ENCODE data around the gene BRIP1. TPM values are rescaled to one million over a fixed set of nuclear protein-coding genes. Genes with fewer than 3 reads are reported as not detected.

The BRIP1 gene
- total RNA-seq, 1 experiment from 2014 or later = 20.2 TPM

DNA sequence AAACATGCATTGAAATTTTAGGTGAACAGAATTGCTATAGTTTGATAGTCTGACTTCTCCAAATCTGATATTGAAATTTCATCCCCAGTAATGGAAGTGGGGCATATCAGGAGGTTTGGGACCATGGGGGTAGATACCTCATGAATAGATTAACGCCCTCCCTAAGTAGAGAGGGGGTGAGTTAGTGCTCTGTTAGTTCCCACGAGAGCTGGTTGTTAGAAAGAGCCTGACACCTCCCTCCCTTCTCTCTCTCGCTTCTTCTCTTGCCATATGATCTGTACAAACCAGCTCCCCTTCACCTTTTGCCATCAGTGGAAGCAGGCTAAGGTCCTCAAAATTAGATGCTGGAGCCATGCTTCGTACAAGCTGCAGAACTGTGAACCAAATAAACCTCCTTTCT is 78.8 kb downstream of the BRIP1 start:
- H3K18ac ChIP-seq (ENCODE audit: insufficient read length, low read depth, low read length) = no peak overlapping the region
- H3K14ac ChIP-seq (ENCODE audit: insufficient read depth, low read length) = no peak overlapping the region
- no peak overlapping the region for H2BK120ac ChIP-seq (ENCODE audit: low read depth, low read length, poor library complexity, severe bottlenecking)
- Mint-ChIP-seq H3K9me3 (no peaks in the 10 kb centered on the region), H3K27me3 (ENCODE audit: low read depth) (no peaks in the 10 kb centered on the region), H3K4me1 (no peaks in the 10 kb centered on the region), H3K36me3 (ENCODE audit: insufficient read depth in 1 of 3, low read depth in 3 of 3) (peaks cover 0 to 12% (median 0%) of the 10 kb centered on the region in 3 experiments; a peak in 2 of 7 replicates), H3K27ac (no peak overlapping the region; a peak in 1 of 7 replicates), H3K4me3 (no peak overlapping the region)
- no peak overlapping the region for H3K4me2 ChIP-seq (ENCODE audit: insufficient read depth, insufficient read length, low read length)
- H3K56ac ChIP-seq (ENCODE audit: insufficient read length, low read depth, low read length) = no peak overlapping the region
- H3K9me3 ChIP-seq (ENCODE audit: control insufficient read depth, low read depth, low read length) = no peaks in the 10 kb centered on the region
- WGBS (ENCODE audit: extremely low coverage, insufficient read length, low lambda C conversion rate) = no CpG with 5 or more reads among the region's 4 CpGs
- H3K79me2 ChIP-seq (ENCODE audit: insufficient read depth, low read length) = no peaks in the 10 kb centered on the region
- no peak overlapping the region for H4K91ac ChIP-seq (ENCODE audit: insufficient read length, low read depth, low read length)
- H2BK5ac ChIP-seq (ENCODE audit: insufficient read length, low read length) = no peak overlapping the region
- DNase-seq = no peak
- H4K8ac ChIP-seq (replicated peaks; ENCODE audit: insufficient read length, low read depth, low read length) = no peak overlapping the region
- H3K23me2 ChIP-seq (ENCODE audit: insufficient read length, low read depth, low read length, poor library complexity, severe bottlenecking) = no peaks in the 10 kb centered on the region
- H2BK15ac ChIP-seq (ENCODE audit: low read depth, low read length) = no peak overlapping the region
- H4K5ac ChIP-seq (ENCODE audit: insufficient read length, low read depth, low read length) = no peak overlapping the region
- no peaks in the 10 kb centered on the region for H3K4me1 ChIP-seq (ENCODE audit: insufficient read depth, low read length)
- H2BK12ac ChIP-seq (ENCODE audit: insufficient read length, low read depth, low read length) = no peak overlapping the region
- H3T11ph ChIP-seq (ENCODE audit: low read length) = no peak overlapping the region
- no peak overlapping the region for H3K4ac ChIP-seq (ENCODE audit: low read depth, low read length)
- TF ChIP-seq, protein P1, sequence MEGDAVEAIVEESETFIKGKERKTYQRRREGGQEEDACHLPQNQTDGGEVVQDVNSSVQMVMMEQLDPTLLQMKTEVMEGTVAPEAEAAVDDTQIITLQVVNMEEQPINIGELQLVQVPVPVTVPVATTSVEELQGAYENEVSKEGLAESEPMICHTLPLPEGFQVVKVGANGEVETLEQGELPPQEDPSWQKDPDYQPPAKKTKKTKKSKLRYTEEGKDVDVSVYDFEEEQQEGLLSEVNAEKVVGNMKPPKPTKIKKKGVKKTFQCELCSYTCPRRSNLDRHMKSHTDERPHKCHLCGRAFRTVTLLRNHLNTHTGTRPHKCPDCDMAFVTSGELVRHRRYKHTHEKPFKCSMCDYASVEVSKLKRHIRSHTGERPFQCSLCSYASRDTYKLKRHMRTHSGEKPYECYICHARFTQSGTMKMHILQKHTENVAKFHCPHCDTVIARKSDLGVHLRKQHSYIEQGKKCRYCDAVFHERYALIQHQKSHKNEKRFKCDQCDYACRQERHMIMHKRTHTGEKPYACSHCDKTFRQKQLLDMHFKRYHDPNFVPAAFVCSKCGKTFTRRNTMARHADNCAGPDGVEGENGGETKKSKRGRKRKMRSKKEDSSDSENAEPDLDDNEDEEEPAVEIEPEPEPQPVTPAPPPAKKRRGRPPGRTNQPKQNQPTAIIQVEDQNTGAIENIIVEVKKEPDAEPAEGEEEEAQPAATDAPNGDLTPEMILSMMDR (conservative IDR thresholded peaks at IDR 0.05) = no peak
- no peak overlapping the region for H2AK5ac ChIP-seq (ENCODE audit: insufficient read length, low read length)
- no peak overlapping the region for H3K9ac ChIP-seq (ENCODE audit: extremely low read depth, insufficient read length, low read length)
- H3K27ac ChIP-seq (ENCODE audit: insufficient read length, low read depth, low read length) = no peak overlapping the region
- no peak overlapping the region for H2AFZ ChIP-seq (ENCODE audit: low read length)
- H3K79me1 ChIP-seq (ENCODE audit: insufficient read depth, low read depth, low read length, poor library complexity, severe bottlenecking) = no peaks in the 10 kb centered on the region
- H2BK20ac ChIP-seq (ENCODE audit: low read depth, low read length, poor library complexity, severe bottlenecking) = no peak overlapping the region
- no peak overlapping the region for H3K23ac ChIP-seq (ENCODE audit: insufficient read length, low read depth, low read length)
- H4K20me1 ChIP-seq (ENCODE audit: control insufficient read depth, insufficient read depth, insufficient read length) = no peaks in the 10 kb centered on the region
- H3K27me3 ChIP-seq (ENCODE audit: insufficient read depth, low read length) = no peaks in the 10 kb centered on the region
